Neural progenitor cell (in vitro differentiated cells): ENCODE data around the gene INTS4.
"Not testable (repeated sequence)": the region's sequence is repeated elsewhere in the genome, so short reads cannot be mapped to it uniquely, and the experiment has no call there.

Source experiments
- CTCF ChIP-seq: fragments of 200-600 bp; sonication (generic); IDR thresholded peaks from 2 replicates; pipeline ENCODE4 v1.5.1; 2017; ENCODE audit warnings: antibody characterized with exemption, mild to moderate bottlenecking
- EZH2 ChIP-seq: fragments of 200-600 bp; sonication (generic); IDR thresholded peaks from 2 replicates; pipeline ENCODE4 v1.6.1; 2017; ENCODE audit warnings: antibody characterized with exemption, mild to moderate bottlenecking, moderate library complexity
- EZH2phosphoT487 ChIP-seq: fragments of 200-600 bp; sonication (generic); IDR thresholded peaks from 2 replicates; pipeline ENCODE4 v1.6.1; 2017; ENCODE audit warnings: antibody characterized with exemption

- TF ChIP-seq CTCF, EZH2phosphoT487, EZH2: not testable (repeated sequence)
Observed at GRCh38 chr11:78041380-78041719, 46.9 kb upstream of the INTS4 start.
